Neutrophil (primary cell): ENCODE data around the gene CHD3.

Experiments used
- H3K27ac ChIP-seq: fragments of 200-600 bp; sonication (generic); 2 replicates; pipeline ENCODE4 v1.5.1; 2016; ENCODE audit warnings: mild to moderate bottlenecking, moderate library complexity
- H3K27me3 ChIP-seq: fragments of 200-600 bp; sonication (generic); 2 replicates; pipeline ENCODE4 v1.6.0; 2016; ENCODE audit warnings: mild to moderate bottlenecking
- H3K36me3 ChIP-seq: fragments of 200-600 bp; sonication (generic); 2 replicates; pipeline ENCODE4 v1.5.1; 2017
- H3K4me1 ChIP-seq, 2 experiments: fragments of 200-600 bp in 1 of 2; sonication (generic) in 1 of 2; 1 replicate in 1 of 2; 2 replicates in 1 of 2; pipeline versions ENCODE4 v1.5.1 to v1.6.1; 2013 to 2016; ENCODE audit warnings: low read depth in 1 of 2, low read length in 1 of 2, mild to moderate bottlenecking in 1 of 2, moderate library complexity in 1 of 2; ENCODE audit not compliant: control insufficient read depth in 1 of 2, insufficient read depth in 1 of 2
- H3K4me3 ChIP-seq, 2 experiments: fragments of 200-600 bp in 1 of 2; sonication (generic) in 1 of 2; 1 replicate in 1 of 2; 2 replicates in 1 of 2; pipeline ENCODE4 v1.5.1; 2013 to 2016; ENCODE audit warnings: low read depth in 1 of 2, low read length in 1 of 2, mild to moderate bottlenecking in 1 of 2, moderate library complexity in 1 of 2
- H3K9me3 ChIP-seq: fragments of 200-600 bp; sonication (generic); 2 replicates; pipeline ENCODE4 v1.5.1; 2016
- TF ChIP-seq, protein P1 (sequence below): fragments of 200-600 bp; sonication (generic); IDR thresholded peaks from 2 replicates; pipeline ENCODE4 v1.5.1; 2016; ENCODE audit warnings: antibody characterized with exemption

CHD3 gene

DNA sequence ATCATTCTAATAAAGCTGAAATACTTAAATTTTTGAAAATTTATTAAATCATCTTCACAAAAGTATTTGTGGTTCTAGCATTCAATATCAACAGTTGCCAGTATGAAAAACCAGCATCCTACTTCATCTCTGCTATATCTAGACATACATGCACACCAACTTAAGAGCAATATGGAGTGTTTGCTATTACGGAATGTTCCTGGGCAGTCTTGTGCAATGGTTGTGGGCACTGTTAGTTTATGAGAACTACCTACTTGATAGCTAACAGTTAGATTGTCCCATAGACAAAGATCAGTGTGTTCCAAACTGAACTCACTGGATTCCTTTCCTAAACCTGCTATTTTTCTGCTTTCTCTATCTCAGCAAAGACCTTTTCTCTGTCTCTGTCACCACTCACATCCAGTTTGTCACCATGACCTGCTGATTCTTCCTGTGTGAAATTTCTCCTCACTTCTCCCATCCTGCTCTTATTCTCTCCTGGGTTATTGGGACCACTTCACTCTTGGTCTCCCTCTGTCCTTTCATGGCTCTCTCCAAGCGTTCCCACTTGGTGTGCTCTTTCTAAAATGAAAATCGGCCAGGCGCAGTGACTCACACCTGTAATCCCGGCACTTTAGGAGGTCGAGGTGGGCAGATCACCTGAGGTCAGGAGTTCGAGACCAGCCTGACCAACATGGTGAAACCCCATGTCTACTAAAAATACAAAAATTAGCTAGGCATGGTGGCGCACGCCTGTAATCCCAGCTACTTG is 71.1 kb downstream of the CHD3 start:
- Histone ChIP-seq H3K36me3 (no peaks in the 10 kb centered on the region), H3K27ac (peak overlapping the region; percentile 77), H3K9me3 (no peaks in the 10 kb centered on the region), H3K27me3 (no peaks in the 10 kb centered on the region), H3K4me1 (peaks cover 33 to 36% of the 10 kb centered on the region in 2 experiments), H3K4me3 (no peak overlapping the region)
- TF ChIP-seq, protein P1, sequence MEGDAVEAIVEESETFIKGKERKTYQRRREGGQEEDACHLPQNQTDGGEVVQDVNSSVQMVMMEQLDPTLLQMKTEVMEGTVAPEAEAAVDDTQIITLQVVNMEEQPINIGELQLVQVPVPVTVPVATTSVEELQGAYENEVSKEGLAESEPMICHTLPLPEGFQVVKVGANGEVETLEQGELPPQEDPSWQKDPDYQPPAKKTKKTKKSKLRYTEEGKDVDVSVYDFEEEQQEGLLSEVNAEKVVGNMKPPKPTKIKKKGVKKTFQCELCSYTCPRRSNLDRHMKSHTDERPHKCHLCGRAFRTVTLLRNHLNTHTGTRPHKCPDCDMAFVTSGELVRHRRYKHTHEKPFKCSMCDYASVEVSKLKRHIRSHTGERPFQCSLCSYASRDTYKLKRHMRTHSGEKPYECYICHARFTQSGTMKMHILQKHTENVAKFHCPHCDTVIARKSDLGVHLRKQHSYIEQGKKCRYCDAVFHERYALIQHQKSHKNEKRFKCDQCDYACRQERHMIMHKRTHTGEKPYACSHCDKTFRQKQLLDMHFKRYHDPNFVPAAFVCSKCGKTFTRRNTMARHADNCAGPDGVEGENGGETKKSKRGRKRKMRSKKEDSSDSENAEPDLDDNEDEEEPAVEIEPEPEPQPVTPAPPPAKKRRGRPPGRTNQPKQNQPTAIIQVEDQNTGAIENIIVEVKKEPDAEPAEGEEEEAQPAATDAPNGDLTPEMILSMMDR = no peak

DNA sequence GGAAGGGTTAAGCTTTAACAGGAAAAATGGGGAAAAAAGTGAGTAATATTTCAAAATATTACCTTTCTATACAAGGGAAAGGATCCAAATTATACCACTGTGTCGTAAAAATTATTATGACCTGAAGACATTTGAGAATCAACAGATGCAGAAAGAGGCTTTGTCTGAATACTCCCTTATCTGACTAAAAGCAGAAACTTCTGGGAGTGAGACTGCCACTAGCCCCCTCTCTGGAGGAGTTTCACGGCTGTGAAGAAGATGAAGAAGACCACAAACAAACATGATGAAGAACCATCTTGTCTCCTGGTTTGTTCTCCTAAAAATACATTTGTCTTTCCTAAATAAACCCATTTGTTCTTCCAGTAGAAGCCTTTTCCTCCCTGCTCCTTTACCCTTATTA is 72.8 kb downstream of the CHD3 start:
- Histone ChIP-seq H3K4me3 (no peak overlapping the region), H3K4me1 (peaks cover 30 to 33% of the 10 kb centered on the region in 2 experiments), H3K9me3 (no peaks in the 10 kb centered on the region), H3K27ac (no peak overlapping the region), H3K27me3 (no peaks in the 10 kb centered on the region), H3K36me3 (no peaks in the 10 kb centered on the region)
- TF ChIP-seq, protein P1 = no peak
